Measurements from ENCODE around the gene ITFG2.

GRCh38 chr12:2819810-2820209 lies 7.3 kb downstream of the ITFG2 start:
- TF ChIP-seq CTCF (conservative IDR thresholded peaks at IDR 0.05; ENCODE audit: low read depth, low read length), result no peak
- no peak for TF ChIP-seq EZH2 (IDR thresholded peaks at IDR 0.05; ENCODE audit: borderline replicate concordance, low read depth, low read length, poor library complexity, severe bottlenecking)
